NB4 (cell line): ENCODE data around the gene MUC6.

Experiments
- DNase-seq: peaks from one replicate; pipeline ENCODE4 v3.0.0; 2010; ENCODE audit warnings: low read depth
- H3K4me3 ChIP-seq: one replicate; pipeline ENCODE4 v1.5.1; 2011; ENCODE audit warnings: mild to moderate bottlenecking, low read depth, low read length, moderate library complexity
- MYC ChIP-seq: IDR thresholded peaks from 2 replicates; pipeline ENCODE4 v1.6.1; 2011; ENCODE audit warnings: low read depth, low read length
- POLR2A ChIP-seq: IDR thresholded peaks from 2 replicates; pipeline ENCODE4 v1.6.1; 2011; ENCODE audit warnings: mild to moderate bottlenecking; ENCODE audit not compliant: insufficient read length; ENCODE audit errors: extremely low read depth
- TF ChIP-seq, protein P1 (sequence below): IDR thresholded peaks from 2 replicates; pipeline ENCODE4 v1.6.1; 2011; ENCODE audit warnings: low read depth, low read length
- TF ChIP-seq, protein P2 (sequence below): IDR thresholded peaks from one replicate; pipeline ENCODE4 v1.5.1; 2012; ENCODE audit warnings: low read depth, low read length

Gene MUC6

DNA sequence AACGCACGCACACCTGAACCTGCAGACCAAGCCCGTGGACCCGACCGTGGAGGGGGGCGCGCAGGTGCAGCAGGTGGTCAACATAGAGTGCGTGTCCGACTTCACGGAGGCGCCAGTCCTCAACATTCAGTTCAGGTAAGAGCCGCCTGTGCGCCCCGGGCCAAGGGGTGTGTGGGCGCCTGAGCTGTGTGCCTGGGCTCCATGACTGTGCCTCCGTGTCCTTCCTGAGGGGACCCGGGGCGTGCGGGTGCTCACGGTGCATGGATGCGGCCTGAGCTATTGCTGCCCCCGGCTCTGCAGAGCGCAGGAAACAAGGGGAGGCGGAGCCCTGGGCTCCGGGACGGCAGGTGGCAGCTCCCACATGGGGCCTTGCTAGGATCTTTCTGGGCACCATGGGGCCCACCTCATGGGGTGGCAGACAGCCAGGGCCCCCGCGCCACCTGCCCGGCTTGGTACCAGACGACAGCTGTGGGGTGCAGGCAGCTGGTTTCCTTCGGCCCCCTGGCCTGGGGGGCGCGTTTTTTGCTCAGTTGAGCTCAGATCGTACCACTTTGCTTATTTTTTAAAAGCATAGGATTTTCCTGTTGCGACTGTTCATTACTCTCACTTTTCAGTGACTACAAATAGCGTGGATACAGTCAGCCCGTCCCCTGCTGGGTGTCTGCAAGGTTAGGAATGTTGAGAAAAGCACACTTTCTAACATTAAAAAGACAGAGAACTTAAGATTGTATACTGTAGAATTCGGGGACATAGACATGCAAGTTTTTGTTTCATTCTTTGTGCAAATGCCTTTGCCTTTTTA lies 28.3 kb downstream of the MUC6 start:
- no peak for DNase-seq
- TF ChIP-seq, protein P1, sequence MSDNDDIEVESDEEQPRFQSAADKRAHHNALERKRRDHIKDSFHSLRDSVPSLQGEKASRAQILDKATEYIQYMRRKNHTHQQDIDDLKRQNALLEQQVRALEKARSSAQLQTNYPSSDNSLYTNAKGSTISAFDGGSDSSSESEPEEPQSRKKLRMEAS, result no peak
- no peak for TF ChIP-seq MYC
- TF ChIP-seq, protein P2, sequence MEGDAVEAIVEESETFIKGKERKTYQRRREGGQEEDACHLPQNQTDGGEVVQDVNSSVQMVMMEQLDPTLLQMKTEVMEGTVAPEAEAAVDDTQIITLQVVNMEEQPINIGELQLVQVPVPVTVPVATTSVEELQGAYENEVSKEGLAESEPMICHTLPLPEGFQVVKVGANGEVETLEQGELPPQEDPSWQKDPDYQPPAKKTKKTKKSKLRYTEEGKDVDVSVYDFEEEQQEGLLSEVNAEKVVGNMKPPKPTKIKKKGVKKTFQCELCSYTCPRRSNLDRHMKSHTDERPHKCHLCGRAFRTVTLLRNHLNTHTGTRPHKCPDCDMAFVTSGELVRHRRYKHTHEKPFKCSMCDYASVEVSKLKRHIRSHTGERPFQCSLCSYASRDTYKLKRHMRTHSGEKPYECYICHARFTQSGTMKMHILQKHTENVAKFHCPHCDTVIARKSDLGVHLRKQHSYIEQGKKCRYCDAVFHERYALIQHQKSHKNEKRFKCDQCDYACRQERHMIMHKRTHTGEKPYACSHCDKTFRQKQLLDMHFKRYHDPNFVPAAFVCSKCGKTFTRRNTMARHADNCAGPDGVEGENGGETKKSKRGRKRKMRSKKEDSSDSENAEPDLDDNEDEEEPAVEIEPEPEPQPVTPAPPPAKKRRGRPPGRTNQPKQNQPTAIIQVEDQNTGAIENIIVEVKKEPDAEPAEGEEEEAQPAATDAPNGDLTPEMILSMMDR, result no peak
- TF ChIP-seq POLR2A, result no peak
- H3K4me3 ChIP-seq, result no peak overlapping the region

DNA sequence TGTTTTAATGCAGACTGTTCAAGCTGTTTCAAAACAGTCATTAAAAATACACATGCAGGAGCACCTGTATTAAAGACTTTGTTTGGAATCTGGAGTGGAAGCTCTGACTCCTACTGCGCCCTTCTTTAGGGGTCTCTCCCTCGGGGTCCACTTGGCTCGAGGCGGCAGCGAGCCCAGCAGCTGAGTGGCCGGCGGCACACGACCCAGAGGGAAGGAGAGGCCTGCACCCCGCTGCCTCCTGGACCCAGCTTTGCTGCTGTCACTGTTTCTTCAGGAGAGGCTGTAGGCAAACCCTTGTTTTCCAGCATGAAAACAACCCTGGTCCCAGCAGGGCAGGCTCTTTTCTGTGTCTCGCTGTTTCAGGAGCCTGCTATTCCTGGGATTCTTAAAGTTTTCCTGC lies 29.2 kb downstream of the MUC6 start:
- TF ChIP-seq POLR2A (no peak), MYC (no peak)
- TF ChIP-seq, protein P1, result no peak
- TF ChIP-seq, protein P2, result no peak
- H3K4me3 ChIP-seq, result no peak overlapping the region
- DNase-seq, result no peak

DNA sequence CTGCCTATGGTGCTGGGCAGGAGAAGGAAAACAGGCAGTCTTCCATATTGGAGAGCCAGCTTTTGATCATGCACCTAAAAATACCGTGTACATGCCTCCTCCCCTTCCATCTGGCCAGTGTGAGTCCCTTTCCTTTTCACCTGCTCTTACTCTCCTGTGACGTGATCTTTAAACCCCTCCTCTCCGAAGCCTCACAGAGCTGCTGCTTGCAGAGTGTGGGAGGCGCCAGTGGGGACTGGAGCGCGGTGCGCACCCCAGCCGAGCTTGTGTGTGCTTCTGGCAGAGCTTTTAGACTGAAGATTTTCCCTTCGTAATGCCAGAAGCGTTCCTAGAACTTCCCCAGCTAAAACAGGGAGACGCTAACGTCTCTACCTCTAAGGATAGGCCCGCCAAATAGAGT lies 29.8 kb downstream of the MUC6 start:
- H3K4me3 ChIP-seq, result no peak overlapping the region
- no peak for DNase-seq
- TF ChIP-seq MYC (no peak), POLR2A (no peak)
- TF ChIP-seq, protein P1, result no peak
- TF ChIP-seq, protein P2, result no peak

DNA sequence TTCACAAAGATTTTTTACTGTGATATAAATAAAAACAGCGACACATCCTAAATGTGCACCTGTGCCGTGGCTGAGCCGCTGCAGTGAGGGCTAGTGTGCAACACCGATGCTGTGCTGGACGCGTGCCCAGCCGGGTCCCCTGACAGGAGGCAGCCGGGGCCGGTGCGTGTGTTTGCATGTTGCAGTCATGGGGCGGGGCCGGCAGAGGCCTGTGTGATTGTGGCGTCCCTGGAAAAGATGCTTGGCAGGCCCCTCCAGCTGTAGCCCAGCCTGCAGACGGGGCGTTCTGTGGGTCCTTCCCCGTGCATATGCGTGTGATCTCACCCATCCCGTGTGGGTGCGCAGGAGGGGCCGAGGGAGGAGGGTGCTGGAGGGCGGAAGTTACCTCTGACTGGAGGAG lies 30.6 kb downstream of the MUC6 start:
- H3K4me3 ChIP-seq, result no peak overlapping the region
- TF ChIP-seq, protein P1, result no peak
- TF ChIP-seq, protein P2, result no peak
- TF ChIP-seq POLR2A, result no peak
- no peak for TF ChIP-seq MYC
- DNase-seq, result no peak

DNA sequence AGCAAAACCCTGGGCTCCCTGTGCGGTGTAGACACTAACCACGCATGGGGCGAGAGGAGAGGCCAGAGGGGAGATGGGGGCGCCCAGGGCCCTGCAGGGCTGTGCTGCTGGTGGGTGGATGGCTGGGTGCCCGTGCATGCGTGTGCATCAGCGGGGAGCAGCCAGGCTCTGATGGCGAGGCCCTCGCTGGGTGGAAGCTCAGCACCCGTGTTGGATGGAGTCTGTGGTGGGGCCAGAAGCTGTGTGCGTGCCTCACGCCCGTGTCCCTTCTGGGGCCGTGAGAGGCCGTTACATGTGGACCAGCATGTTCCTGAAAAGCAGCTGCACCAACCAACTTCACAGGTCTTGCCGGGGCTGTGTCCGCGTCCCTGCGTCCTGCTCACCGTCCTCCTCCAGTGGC lies 33.4 kb downstream of the MUC6 start:
- DNase-seq, result no peak
- no peak overlapping the region for H3K4me3 ChIP-seq
- TF ChIP-seq MYC, result no peak
- no peak for TF ChIP-seq POLR2A
- TF ChIP-seq, protein P2, result no peak
- TF ChIP-seq, protein P1, result no peak
